CD4-positive, alpha-beta T cell treated with Interleukin-2 at 100 ng/mL for 4 hours (primary cell): ENCODE measurements around the gene ST8SIA6.
"Not testable (repeated sequence)": the region's sequence is repeated elsewhere in the genome, so short reads cannot be mapped to it uniquely, and the experiment has no call there.

ENCODE experiments used
- DNase-seq: peaks from one replicate; pipeline ENCODE4 v3.0.0-alpha.2; 2020; ENCODE audit warnings: low spot score

ST8SIA6 gene

GRCh38 chr10:17343118-17343517 is 111.3 kb downstream of the ST8SIA6 start:
- no peak for DNase-seq

- no peak for DNase-seq
Observed at GRCh38 chr10:17340144-17340829, 114.1 kb downstream of the ST8SIA6 start.

GRCh38 chr10:17335065-17335464 is 119.3 kb downstream of the ST8SIA6 start:
- no peak for DNase-seq

GRCh38 chr10:17330501-17330900 is 123.9 kb downstream of the ST8SIA6 start:
- no peak for DNase-seq

GRCh38 chr10:17326377-17326776 is 128.0 kb downstream of the ST8SIA6 start:
- no peak for DNase-seq

GRCh38 chr10:17321957-17322356 is 132.4 kb downstream of the ST8SIA6 start:
- DNase-seq, result not testable (repeated sequence)

- DNase-seq, result no peak
Observed at GRCh38 chr10:17316488-17317170, 137.8 kb downstream of the ST8SIA6 start.

- DNase-seq, result no peak
Observed at GRCh38 chr10:17309435-17309834, 145.0 kb downstream of the ST8SIA6 start.

- DNase-seq, result no peak
Observed at GRCh38 chr10:17307123-17307522, 147.3 kb downstream of the ST8SIA6 start.

- DNase-seq, result no peak
Observed at GRCh38 chr10:17292375-17292774, 162.0 kb downstream of the ST8SIA6 start.

GRCh38 chr10:17290226-17290625 is 164.2 kb downstream of the ST8SIA6 start:
- DNase-seq, result peak; percentile 5

- no peak for DNase-seq
Observed at GRCh38 chr10:17289763-17290162, 164.6 kb downstream of the ST8SIA6 start.

GRCh38 chr10:17286562-17287550 is 167.5 kb downstream of the ST8SIA6 start:
- no peak for DNase-seq

- no peak for DNase-seq
Observed at GRCh38 chr10:17282311-17282710, 172.1 kb downstream of the ST8SIA6 start.

GRCh38 chr10:17278607-17279240 is 175.7 kb downstream of the ST8SIA6 start:
- DNase-seq, result no peak

- DNase-seq, result no peak
Observed at GRCh38 chr10:17276756-17277424, 177.5 kb downstream of the ST8SIA6 start.

GRCh38 chr10:17273403-17273802 is 181.0 kb downstream of the ST8SIA6 start:
- no peak for DNase-seq

- DNase-seq, result no peak
Observed at GRCh38 chr10:17272648-17273047, 181.7 kb downstream of the ST8SIA6 start.
